ENCODE data around the gene NPM1.
"Not testable (repeated sequence)": the region's sequence is repeated elsewhere in the genome, so short reads cannot be mapped to it uniquely, and the experiment has no call there.

The NPM1 gene

DNA sequence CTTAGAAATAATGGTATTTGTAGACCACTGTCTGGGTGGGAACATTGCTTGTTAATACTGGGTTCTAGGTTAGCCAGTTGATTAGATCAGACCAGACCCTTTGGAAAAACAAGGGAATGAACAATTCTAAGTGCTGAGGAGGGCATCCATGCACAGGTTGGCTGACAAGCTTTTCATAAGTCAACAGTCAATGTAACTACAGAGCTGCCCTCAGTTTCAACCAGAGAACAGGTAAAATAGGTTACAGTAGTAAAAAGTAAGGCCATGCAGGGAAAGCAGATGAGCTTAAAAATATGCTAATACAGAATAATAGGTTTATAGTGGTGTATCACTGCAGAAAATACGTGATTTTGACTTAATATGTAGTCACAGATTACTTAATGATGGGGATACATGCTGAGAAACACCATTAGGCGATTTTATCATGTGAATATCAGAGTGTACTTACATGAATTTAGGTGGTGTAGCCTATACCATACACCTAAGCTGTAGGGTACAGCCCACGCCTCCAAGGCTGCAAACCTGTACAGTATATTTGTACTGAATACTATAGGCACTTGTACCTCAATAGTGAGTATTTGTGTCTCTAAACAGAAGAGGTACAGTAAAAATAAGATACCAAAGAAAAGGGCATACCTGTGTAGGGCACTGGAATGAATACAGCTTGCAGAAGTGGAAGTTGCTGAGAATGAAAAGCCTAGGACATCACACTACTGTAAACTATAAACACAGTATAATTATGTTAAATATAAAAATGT, 25.7 kb downstream of the NPM1 start:
- no peak for DNase-seq (ENCODE audit: low read depth in 2 of 2)

DNA sequence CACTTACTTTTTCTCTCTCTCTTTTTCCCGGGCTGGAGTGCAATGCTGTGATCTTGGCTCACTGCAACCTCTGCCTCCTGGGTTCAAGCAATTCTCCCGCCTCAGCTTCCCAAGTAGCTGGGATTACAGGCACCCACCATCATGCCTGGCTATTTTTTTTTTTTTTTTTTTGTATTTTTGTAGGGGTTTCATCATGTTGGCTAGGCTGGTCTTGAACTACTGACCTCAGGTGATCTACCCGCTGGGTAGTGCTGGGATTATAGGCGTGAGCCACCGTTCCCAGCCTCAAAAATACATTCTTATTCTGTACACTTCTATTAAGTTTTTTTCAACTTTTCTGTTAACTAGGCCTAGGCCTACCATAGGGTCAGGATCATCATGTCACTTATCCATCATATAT, 26.3 kb downstream of the NPM1 start:
- DNase-seq (ENCODE audit: low read depth in 2 of 2): not testable (repeated sequence)

DNA sequence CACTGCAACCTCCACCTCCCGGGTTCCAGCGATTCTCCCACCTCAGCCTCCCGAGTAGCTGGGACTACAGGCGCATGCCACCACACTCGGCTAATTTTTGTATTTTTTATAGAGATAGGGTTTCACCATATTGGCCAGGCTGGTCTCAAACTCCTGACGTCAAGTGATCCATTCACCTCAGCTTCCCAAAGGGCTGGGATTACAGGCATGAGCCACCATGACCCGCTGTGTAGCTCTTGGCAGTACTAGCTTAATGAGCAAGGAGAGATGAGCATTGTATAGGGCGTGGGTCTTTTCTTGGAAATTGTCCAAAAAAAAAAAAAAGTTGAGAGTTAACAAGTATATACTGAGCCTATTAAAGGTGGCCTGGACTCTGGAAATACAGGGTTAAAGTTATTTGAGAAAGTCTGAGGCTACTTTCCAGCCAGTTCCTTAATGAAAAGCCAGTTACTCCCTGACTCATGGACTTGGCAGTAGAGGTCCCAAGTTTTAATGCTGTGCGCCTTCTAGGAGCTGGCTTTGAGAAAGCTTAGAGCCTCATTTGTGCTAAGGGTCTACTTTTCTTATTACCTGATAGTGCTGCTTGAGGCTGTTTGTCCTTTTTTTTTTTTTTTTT, 27.6 kb downstream of the NPM1 start:
- DNase-seq (ENCODE audit: low read depth in 2 of 2): no peak

DNA sequence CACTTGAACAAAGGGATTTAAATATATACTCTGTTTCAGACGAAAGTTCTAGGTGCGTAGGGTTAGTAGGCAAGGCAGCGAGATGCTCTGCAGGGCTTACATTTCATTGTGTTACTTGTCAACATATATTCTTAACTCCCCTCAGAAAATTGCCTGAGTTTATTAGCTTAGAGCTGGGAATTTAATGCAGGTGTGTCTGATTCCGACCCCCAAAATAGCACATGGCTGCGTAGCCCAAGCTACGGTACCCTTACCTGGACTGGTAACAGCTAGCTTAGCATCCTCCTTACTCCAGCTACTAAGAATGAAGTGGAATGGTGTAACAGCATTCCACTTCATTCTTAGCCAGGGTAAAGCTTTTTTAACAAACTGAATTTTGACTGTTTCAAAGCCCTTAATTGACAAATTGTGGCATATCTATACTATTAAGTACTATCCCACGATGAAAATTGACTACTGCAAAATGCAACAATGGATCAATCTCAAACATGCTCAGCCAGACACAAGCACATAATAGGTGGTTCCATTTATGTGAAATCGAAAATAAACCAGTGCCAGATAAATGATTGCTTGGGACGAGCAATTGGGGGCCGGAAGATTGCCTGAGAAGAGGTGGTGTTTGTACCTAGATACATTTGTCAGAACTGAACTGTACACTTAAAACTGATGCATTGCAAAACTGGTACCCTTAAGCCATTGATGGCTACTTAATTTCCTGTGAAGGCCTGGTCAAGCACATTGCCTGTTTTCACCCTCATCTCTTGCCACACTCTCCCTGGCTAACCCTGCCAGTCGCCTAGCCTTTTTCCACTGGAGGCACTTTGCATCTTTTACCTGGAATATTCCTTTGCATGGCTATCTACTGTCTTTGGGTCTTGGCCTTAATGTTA, 28.8 kb downstream of the NPM1 start:
- no peak for DNase-seq (ENCODE audit: low read depth in 2 of 2)

DNA sequence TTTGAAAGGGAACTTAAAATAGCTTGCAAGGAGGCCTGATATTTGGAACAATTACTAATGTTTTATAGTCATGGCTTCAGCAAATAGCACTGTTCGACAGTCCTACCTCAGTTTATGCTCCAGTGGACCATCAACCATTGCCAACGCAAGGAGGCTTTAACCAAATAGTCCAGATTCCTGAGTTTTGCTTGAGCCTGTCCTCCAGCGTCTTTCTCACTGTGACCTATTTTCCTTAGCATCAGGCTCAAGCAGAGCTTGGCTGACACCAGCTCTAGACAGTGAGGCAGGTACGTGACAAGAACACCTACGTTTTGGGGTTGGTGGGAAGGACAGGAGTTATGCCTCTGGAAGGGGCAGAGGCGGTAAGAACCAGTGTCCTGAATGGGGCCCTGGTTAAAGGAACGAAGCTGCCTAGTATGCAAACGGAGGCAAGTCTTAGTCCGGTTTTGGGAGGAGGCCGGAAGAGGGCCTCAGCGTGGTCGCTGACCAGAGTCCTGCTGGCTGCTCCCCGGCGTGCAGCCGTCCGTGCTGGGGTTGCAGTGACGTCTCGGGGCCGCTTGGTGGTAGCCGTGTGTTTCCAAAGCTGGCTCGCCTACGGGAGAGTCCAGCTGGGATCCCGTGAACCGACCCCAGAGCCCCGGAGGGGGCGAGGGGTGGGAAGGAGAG, 30.8 kb downstream of the NPM1 start:
- no peak for DNase-seq (ENCODE audit: low read depth in 2 of 2)

DNA sequence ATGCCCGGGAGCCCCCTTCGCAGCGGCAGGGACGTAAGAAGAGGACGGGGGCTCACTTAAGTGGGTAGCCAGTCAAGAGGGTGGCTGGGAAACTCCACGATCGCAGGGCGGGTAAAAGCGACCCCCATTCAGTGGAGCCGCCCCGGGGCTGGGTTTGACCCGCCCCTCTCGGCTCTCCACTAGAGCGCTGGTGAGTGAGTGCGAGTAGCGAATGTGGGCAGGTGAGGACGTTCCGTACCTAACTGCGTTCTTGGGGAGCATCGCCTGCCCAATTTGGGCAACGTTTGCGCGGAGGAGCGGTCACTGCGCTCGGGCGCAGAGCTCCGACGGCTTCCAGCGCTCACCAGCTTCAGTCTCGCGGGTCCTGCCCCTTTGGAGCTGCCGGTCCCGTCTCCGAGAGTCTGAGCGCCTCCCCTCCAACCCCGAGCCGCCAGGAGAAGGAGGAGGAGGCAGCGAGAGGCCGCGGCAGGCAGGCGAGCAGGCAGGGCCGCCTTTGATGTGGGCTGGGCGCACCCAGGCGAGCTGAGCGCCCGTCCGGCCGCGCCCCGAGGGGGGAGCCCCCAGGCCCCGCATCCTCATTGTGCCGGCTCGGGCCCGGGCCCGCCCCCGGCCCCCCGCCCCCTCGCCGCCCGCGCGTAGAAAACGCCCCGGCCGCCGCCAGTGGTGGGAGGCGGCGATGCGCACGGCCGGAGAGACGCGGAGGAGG, 31.5 kb downstream of the NPM1 start, which contains the start of gene FGF18:
FGF18 (plus strand) TSS at position 666 of the 706 bp plus-strand sequence. CDS start 553 bp downstream, outside the sequence.
- DNase-seq (ENCODE audit: low read depth in 2 of 2): no peak

DNA sequence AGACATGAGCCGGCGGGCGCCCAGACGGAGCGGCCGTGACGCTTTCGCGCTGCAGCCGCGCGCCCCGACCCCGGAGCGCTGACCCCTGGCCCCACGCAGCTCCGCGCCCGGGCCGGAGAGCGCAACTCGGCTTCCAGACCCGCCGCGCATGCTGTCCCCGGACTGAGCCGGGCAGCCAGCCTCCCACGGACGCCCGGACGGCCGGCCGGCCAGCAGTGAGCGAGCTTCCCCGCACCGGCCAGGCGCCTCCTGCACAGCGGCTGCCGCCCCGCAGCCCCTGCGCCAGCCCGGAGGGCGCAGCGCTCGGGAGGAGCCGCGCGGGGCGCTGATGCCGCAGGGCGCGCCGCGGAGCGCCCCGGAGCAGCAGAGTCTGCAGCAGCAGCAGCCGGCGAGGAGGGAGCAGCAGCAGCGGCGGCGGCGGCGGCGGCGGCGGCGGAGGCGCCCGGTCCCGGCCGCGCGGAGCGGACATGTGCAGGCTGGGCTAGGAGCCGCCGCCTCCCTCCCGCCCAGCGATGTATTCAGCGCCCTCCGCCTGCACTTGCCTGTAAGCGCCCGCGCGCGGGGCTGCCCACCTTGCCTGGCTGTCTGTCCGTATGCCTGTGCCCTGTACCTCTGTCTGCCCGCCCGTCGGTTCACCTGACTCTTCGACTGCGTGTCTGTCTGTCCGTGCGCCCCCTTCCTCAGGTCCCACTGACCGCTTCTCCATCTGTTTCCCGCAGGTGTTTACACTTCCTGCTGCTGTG, 32.2 kb downstream of the NPM1 start:
- DNase-seq (ENCODE audit: low read depth in 2 of 2): no peak

DNA sequence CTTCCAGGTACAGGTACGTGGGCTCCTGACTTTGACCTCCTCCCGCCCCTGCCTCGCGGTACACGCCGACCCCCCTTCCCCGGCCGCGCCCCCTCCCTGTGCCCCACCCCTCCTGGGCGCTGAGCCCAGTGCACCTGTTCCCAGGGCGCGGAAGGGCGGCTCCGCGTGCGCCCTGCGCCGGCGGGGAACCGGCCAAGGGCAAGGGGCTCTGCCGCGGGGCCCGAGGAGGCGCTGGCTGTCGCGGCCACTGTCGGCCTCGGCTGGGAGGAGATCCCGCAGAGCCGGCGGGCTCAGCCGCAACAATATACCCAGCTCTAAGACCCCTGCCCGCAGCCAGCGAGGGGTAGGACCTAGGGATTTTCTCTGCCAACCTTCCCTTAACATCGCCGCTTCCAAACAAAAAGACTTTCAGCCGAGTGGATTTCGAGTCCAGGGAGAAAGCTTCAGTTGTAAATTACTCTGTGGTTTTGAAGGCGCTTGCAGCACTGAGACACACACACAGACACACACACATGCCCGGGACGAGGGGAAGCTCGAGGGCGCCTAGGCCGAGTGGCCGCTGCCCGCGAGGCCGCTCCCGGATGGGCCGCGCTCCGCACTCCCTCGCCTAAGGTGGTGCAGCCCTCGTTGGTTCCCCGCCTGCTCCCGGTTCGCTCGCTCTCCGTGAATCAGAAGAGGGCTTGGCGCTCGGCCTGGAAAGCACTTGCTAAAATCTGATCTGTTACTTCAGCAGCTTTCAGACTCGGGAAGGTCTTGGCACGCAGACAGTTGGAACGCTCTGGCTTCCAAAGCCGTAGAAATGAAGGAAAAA, 33.0 kb downstream of the NPM1 start:
- DNase-seq (ENCODE audit: low read depth in 2 of 2): no peak

DNA sequence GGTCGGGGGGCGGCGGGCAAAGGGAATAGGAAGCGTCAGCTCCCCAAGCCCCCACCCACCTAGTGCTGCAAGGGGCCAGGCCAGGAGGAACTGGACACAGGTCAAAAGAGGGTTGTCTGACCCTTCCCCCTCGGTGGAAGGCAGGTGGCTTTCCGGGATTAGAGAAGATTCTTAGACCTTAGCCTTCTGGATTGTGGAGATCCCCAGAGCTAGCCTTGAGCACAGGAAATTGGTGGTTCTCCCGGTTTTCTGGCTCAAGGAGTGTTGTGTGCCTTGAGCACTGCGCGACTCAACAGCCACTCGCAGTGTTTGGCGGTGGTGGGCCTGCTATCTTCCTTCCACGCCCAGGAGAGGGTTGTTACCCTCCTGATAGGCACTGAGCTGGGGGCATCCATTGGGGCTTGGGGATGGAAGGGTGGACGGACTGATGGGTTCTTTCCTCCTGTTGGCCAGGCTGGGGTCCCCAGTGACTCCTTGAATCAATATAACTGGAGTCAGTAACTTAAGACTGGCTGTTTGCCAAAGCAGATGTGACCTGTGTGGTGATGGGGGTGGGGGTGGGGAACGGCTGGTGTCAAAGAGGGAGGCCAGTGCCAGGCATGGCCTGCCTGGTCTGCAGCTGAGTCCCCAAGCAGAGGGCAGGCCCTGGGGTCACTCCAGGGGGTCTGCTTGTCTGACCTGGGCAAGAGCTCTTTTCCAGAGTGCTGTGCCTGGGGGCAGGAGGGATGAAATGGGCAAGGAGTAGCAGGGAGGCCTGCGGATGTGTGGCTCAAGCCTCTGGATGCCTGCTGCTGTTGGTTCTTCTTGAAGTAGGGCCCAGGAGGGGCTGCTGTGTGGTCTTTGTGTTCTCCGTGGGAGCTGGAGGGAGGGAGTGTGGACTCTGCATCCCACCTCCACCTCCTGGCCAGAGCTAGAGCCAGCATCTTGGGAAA, 33.9 kb downstream of the NPM1 start:
- DNase-seq (ENCODE audit: low read depth in 2 of 2): no peak

DNA sequence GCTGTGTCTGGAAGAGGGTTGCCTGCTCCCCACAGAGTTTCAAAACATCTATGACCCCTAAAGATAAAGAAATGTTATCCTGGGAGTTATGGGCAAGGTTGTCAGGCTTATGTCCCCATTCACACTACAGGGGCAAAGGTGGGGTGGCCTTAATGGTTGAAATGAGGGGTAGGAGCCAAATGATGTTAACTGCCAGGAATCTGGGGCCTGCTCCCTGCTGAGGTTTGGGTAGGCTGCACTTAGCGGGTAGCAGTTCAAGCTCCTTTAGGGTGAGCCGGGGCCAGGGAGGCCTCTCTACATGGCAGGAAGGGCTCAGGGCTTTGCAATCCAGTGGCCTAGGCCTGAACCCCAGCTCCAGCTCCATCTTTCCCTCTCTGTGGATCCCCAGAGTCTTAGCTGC, 34.8 kb downstream of the NPM1 start:
- DNase-seq (ENCODE audit: low read depth in 2 of 2): no peak

DNA sequence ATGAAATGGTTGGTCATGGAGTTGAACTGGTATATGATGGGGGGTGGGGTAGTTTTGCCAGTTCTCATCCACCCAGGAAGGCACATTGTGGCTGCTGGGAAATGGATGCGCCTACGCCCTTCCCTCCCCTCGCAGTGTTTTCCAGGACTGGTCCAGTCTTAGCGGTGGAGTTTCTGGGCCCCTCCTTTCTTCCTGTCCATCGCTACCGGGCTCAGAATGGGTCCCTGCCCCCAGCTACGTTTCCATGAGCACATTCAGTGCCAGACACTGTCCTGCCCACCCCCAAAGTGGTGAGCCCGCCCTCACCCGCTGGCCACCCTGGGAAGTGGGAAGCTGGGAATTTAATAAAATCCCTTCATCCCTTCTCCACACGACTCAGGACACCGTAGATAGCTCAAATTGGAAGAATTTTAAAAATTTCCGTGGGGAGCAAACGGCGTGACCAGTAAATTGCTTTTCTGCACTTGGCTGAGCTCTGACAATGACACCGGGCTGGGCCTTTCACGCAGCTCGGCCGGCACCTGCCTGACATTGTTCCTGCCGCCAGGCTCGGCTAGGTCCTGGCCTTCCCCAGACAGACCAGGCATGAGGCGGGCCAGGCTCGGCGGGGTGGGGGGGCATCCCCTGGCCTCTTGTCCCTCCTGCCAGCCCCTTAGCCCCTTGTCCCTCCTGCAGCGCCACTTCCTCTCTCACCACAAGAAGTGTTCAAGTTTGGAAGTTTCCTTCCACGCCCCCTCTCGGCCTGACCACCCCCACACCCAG, 35.4 kb downstream of the NPM1 start:
- DNase-seq (ENCODE audit: low read depth in 2 of 2): no peak

DNA sequence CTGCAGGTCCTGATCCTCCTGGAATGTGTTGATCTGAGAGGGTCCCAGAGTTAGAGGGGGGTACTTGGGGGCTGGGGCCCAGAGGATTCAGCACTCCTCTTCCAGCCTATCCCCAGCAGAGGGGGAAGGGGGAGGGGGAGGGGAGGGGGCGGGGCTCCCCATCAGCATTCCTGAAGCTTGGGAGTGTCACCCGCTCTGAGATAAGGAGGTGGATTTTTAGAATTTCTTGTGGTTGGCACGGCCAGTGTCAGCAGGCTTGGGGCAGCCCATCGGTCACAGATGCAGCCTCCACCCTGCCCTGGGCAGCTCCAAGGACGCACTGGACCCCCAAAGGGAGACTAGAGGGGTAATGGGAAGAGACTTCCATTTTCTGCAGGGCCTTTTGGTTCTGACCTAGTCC, 37.1 kb downstream of the NPM1 start:
- DNase-seq (ENCODE audit: low read depth in 2 of 2): no peak

DNA sequence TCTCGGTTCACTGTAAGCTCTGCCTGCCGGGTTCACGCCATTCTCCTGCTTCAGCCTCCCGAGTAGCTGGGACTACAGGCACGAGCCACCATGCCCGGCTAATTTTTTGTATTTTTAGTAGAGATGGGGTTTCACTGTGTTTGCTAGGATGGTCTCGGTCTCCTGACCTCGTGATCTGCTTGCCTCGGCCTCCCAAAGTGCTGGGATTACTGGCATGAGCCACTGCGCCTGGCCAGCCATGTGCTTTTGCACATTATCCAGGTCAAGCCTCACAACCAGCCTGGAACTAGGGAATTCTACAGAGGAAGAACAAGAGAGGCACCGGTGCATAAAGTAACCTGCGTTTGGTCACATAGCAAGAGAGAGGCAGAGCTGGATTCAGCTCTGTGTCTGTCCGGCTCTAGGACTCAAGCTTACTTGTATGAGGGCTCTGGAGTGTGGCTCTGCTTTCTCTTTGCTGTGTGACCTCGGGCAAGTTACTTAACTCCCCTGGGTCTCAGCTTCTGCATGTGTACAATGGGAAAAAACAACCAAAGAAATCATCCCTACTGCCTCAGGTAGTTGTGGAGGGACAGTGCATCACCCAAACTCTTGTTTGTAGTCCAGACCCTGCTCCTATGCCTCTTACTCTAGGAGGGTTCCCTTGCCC, 38.1 kb downstream of the NPM1 start:
- no peak for DNase-seq (ENCODE audit: low read depth in 2 of 2)

DNA sequence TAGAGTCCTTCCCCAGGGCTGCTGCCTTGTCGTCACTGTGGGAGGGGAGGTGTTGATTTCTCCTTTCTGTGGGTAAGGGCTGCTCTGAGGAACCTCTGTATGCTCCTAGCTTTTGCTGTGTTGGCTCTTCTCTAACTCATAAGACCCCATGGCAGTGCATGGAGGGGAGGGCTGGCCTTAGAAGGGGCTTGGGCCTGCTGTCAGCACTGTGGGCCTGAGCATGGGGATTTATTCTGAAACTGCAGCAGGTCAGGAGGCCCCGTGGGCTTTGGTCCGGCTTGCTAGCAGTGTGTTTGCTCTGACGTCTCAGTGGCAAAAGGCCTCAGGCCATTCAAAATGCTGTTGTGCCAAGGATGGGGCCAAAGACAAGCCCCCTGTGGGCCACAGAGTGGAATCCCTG, 38.6 kb downstream of the NPM1 start:
- no peak for DNase-seq (ENCODE audit: low read depth in 2 of 2)

DNA sequence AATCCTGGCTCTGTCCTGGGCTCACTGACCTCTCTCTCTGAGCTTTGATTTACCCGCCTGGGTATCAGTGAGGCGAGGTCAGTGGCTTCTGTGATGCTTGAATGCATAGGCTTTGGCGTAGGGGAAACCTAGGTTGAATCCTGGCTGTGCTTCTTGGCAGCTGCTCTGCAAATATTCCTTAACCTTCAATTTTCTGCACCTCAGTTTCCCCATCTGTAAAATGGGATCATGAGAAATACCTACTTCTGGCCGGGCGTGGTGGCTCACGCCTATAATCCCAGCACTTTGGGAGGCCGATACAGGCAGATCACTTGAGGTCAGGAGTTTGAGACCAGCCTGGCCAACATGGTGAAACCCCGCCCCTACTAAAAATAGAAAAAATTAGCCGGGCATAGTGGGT, 39.0 kb downstream of the NPM1 start:
- DNase-seq (ENCODE audit: low read depth in 2 of 2): no peak

DNA sequence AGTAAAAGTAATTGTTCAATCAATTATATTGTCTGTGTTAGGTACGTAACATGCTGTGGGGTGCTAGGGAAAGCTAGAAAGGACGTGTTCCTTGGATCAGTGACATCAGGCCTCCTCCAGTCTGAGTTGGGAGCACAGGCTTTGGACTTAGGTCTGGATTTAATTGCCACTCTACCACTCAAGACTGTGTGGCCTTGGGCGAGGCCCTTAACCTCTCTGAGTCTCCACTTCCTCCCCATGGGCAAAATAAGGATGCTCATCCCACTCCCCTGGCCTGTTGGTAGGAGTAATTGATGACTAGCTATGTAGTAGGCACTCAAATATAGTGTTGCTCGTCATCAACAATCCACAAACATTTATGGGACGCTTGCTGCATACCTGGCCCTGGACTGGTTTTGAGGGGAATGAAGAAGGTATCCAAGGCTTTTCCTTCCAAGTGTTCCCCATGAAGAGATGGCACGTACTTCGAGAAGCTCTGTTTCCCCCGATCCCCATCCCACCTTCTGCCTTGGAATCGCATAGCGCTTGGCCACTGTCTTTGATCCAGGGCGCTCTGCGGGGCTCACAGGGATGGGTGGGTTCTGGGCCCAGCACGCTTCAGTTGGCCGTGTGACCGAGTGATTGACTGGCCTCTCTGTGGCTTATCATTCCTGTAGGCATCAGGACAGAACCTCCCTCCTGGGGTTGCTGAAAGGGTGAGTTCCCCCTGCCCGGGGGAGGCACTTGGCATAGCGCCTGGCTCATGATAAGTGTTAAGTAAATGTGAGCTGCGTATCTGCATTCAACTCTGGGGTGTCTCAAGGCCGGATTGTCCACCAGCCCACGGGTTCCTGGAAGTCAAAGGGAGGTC, 39.9 kb downstream of the NPM1 start:
- DNase-seq (ENCODE audit: low read depth in 2 of 2): no peak

All from stimulated activated CD4-positive, alpha-beta T cell treated with anti-CD3 and anti-CD28 coated beads, Interleukin-1b, Interleukin-23, amount 100 ng/mL, for 1 hour (primary cell).